Measurements from ENCODE around the gene USP34. TPM values are rescaled to one million over a fixed set of nuclear protein-coding genes. Genes with fewer than 3 reads are reported as not detected.
"Not testable (repeated sequence)": the region's sequence is repeated elsewhere in the genome, so short reads cannot be mapped to it uniquely, and the experiment has no call there.

The USP34 gene
- total RNA-seq, 4 donors from 2014 or later = 49.5 to 129 (median 84.9) TPM

DNA sequence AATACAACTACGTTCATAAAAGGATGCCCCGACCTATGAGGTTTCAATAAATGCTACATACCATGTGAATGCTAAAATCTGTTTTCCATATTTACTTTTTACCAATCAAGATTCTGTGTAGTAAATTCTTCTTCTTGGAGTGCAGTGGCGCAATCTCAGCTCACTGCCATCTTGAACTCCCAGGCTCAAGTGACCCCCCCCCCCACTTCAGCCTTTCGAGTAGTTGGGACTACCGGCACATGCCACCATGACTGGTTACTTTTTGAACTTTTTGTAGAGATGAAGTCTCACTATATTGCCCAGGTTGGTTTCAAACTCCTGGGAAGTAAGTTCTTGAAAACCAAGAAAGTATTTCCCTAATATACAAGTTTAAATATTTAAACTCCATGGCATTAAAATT, 14.4 kb upstream of the USP34 start:
- H3K4me1 ChIP-seq = no peaks in the 10 kb centered on the region
- WGBS, 2 donors = 94 to 97% methylated on average over 4 to 5 of the region's 5 CpGs
- TF ChIP-seq, protein P1, sequence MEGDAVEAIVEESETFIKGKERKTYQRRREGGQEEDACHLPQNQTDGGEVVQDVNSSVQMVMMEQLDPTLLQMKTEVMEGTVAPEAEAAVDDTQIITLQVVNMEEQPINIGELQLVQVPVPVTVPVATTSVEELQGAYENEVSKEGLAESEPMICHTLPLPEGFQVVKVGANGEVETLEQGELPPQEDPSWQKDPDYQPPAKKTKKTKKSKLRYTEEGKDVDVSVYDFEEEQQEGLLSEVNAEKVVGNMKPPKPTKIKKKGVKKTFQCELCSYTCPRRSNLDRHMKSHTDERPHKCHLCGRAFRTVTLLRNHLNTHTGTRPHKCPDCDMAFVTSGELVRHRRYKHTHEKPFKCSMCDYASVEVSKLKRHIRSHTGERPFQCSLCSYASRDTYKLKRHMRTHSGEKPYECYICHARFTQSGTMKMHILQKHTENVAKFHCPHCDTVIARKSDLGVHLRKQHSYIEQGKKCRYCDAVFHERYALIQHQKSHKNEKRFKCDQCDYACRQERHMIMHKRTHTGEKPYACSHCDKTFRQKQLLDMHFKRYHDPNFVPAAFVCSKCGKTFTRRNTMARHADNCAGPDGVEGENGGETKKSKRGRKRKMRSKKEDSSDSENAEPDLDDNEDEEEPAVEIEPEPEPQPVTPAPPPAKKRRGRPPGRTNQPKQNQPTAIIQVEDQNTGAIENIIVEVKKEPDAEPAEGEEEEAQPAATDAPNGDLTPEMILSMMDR (IDR thresholded peaks at IDR 0.05) = no peak
- no peak for TF ChIP-seq POLR2A (IDR thresholded peaks at IDR 0.05)
- no peak overlapping the region for H3K27ac ChIP-seq
- peaks cover 0 to 100% (median 46%) of the 10 kb centered on the region in 3 donors for H3K36me3 ChIP-seq
- no peaks in the 10 kb centered on the region for H3K27me3 ChIP-seq
- no peaks in the 10 kb centered on the region for H3K9me3 ChIP-seq
- H3K4me3 ChIP-seq = no peak overlapping the region
- DNase-seq = no peak
- intact Hi-C loops (cut with DNase I) = no loop called here

DNA sequence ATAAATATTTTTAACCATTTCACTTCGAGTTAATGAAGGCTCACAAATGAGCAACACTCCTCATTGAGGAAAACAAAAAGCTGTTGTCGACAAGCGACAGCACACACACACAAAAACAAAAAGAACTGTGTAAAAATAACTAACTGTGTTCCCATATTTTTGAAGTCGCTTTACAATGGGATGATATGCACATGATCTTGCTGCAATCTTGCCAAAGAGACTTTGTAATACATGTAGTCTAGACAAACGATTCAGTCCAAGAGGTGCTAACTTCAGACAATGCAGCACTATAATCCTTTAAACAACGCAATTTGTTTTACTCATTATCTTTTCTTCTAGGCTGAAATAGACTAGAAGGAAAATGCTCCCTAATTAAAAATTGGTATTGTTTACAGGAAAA, 7.2 kb upstream of the USP34 start:
- H3K27ac ChIP-seq = no peak overlapping the region
- no peak for TF ChIP-seq POLR2A (IDR thresholded peaks at IDR 0.05)
- TF ChIP-seq, protein P1 (IDR thresholded peaks at IDR 0.05) = no peak
- no peaks in the 10 kb centered on the region for H3K4me1 ChIP-seq
- H3K27me3 ChIP-seq = no peaks in the 10 kb centered on the region
- intact Hi-C loops (cut with DNase I) = no loop called here
- no peak overlapping the region for H3K4me3 ChIP-seq
- H3K36me3 ChIP-seq = peaks cover 0 to 76% (median 22%) of the 10 kb centered on the region in 3 donors
- WGBS, 2 donors = 81 to 84% methylated on average over 6 of the region's 6 CpGs
- DNase-seq = no peak
- no peaks in the 10 kb centered on the region for H3K9me3 ChIP-seq

DNA sequence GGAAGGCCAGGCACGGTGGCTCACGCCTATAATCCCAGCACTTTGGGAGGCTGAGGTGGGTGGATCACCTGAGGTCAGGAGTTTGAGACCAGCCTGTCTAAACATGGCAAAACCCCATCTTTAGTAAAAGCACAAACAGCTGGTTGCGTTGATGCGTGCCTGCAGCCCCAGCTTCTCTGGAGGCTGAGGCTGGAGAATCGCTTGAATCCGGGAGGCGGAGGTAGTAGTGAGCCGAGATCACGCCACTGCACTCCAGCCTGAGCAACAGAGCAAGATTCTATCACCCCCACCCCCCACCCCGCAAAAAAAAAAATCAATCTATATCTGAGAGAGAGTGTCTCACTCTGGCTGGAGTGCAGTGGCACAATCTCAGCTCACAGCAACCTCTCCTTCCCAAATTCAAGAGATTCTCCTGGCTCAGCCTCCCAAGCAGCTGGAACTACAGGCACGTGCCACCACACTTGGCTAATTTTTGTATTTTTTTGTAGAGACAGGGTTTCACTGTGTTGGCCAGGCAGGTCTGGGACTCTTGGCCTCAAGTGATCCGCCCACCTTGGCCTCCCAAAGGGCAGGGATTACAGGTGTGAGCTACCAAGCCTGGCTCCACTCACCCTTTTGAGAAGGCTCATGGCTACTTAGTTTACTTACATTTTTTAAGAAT, 6.2 kb upstream of the USP34 start:
- intact Hi-C loops (cut with DNase I); DNase-seq; H3K27me3 ChIP-seq; H3K4me3 ChIP-seq; H3K9me3 ChIP-seq; H3K27ac ChIP-seq; H3K4me1 ChIP-seq: not testable (repeated sequence)
- peaks cover 0 to 72% (median 12%) of the 10 kb centered on the region in 3 donors for H3K36me3 ChIP-seq
- WGBS, 2 donors = 94 to 99% methylated on average over 10 to 12 of the region's 12 CpGs

DNA sequence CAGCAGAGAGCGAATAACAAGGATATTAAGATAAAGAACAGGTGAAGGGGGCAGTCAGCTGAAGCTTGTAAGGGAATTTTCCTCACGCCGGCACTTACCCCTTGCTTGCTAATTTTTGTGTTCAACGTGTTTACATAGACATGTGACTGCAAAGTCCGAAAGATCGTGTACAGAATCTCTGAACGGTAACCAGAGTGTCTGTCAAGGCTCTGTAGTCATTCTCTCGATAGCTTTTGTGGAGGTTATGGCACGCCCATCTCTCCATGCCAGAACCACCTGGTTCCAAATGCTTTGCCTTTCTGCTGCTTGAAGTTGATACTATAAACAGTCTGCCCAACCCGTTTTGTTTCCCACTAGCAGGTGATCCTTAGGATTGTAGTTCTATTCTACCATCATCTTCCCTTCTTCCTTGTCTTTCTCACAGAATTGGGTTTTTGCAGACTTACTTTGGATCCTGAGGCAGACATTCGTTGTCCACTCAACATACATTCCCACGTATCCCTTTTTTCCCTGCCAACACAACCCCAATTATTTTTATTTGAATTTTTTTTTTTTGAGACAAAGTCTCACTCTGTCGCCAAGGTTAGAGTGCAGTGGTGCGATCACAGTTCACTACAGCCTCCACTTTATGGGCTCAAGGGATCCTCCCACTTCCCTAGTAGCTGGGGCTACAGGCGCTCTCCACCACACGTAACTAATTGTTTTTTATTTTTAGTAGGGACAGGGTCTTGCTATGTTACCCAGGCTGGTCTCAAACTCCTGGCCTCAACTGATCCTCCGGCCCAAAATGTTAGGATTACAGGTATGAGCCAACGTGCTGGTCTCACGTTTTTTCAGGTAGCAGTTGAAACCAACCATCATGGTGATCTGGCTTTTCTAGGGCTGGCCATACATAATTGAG, 1.3 kb upstream of the USP34 start:
- WGBS, 2 donors = 33 to 37% methylated on average over 18 to 19 of the region's 19 CpGs
- DNase-seq = no peak
- intact Hi-C loops (cut with DNase I) = loop anchor here (5.0 kb wide), 1 partner anchor 65 kb away; the partner anchor contains the start of gene XPO1
- Histone ChIP-seq H3K27me3 (no peaks in the 10 kb centered on the region), H3K36me3 (peaks cover 0 to 24% (median 0%) of the 10 kb centered on the region in 3 donors), H3K4me3 (peak overlapping the region; percentile 66 to 98 (median 89)), H3K27ac (peak overlapping the region; percentile 94 to 100 (median 98)), H3K4me1 (peaks cover 13 to 35% (median 16%) of the 10 kb centered on the region in 3 donors), H3K9me3 (no peaks in the 10 kb centered on the region)
- TF ChIP-seq, protein P1 (IDR thresholded peaks at IDR 0.05) = no peak
- TF ChIP-seq POLR2A (IDR thresholded peaks at IDR 0.05) = no peak

DNA sequence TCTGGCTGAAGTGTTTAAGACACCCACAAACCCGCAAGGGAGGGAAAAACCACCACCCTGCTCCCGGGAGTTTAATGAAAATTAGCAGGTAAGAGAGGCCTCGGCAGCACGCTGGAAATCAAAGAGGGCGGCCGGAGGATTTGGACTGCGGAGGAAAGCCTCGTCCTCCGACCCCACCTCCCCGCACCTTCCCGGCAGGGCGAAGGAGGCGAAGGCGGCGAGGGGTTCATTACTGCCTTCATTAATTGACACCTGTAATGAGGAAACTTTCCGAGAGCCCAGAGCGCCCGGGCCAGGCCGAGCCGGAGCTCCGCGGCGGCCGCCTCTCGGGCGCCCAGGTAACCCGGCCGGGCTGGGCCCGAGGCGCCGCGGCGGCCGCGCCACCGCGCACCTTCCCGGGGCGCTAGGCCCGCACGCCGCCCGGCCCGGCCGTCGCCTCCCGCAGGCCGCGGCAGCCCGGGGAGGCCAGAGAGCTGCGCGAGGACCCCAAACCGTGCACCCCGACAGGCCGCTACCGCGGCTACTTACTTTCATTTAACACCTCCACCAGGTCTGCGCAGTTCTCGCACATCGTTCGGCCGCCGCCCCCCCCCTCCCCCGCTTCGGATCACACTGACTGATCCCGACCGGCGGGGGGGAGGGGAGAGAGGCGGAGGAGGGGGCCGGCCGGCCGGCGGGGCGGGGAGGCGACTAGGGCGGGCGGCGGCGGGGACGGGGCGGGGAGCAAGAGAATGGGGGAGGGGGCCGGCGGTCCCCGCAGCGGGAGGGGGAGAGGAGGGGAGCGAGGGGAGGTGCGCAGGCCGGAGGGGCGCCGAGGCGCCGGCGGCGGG, 550 bp downstream of the USP34 start:
- WGBS, 2 donors = 0% methylated on average over 3 to 16 of the region's 94 CpGs
- Histone ChIP-seq H3K9me3 (no peaks in the 10 kb centered on the region), H3K36me3 (peaks cover 0 to 16% (median 0%) of the 10 kb centered on the region in 3 donors), H3K27me3 (no peaks in the 10 kb centered on the region), H3K4me1 (peaks cover 13 to 51% (median 16%) of the 10 kb centered on the region in 3 donors), H3K4me3 (peak overlapping the region; percentile 66 to 98 (median 89)), H3K27ac (peak overlapping the region; percentile 94 to 100 (median 98))
- DNase-seq = peak; percentile 56
- intact Hi-C loops (cut with DNase I) = loop anchor here (5.0 kb wide), 1 partner anchor 67 kb away; the partner anchor contains the start of gene XPO1
- TF ChIP-seq, protein P1 (IDR thresholded peaks at IDR 0.05) = no peak
- peak in 1 of 4 donors; percentile 4 for TF ChIP-seq POLR2A (IDR thresholded peaks at IDR 0.05)

All from esophagus squamous epithelium (tissue), 5 donors.